GM23338 (cell line): ENCODE results near the gene NTF3. TPM values are rescaled to one million over a fixed set of nuclear protein-coding genes. Genes with fewer than 3 reads are reported as not detected.

ENCODE experiments used
- ATAC-seq: fragments of 200-7000 bp; cut with Tn5 transposase; 3 replicates; pipeline ENCODE4 v1.9.1; 2020
- DNase-seq: peaks from one replicate; pipeline ENCODE4 v3.0.0-alpha.2; 2015; ENCODE audit warnings: low spot score
- H2AFZ ChIP-seq: fragments of 200-600 bp; sonication (generic); 2 replicates; pipeline ENCODE4 v1.8.0; 2016; ENCODE audit warnings: antibody characterized with exemption, mild to moderate bottlenecking, moderate library complexity
- H3F3A ChIP-seq: fragments of 200-600 bp; sonication (generic); replicated peaks from 2 replicates; pipeline ENCODE4 v1.8.0; 2017; ENCODE audit warnings: antibody characterized with exemption, mixed run types, low read depth
- H3K27ac ChIP-seq: fragments of 200-600 bp; sonication (generic); 2 replicates; pipeline ENCODE4 v1.6.1; 2016; ENCODE audit warnings: low read depth
- H3K27me3 ChIP-seq: fragments of 200-600 bp; sonication (generic); 2 replicates; pipeline ENCODE4 v1.8.0; 2016; ENCODE audit warnings: mild to moderate bottlenecking, mixed run types, moderate library complexity; ENCODE audit not compliant: insufficient read depth
- H3K36me3 ChIP-seq: fragments of 200-600 bp; sonication (generic); 2 replicates; pipeline ENCODE4 v1.8.0; 2016; ENCODE audit warnings: mild to moderate bottlenecking; ENCODE audit not compliant: insufficient read depth
- H3K4me1 ChIP-seq: fragments of 200-600 bp; sonication (generic); 2 replicates; pipeline ENCODE4 v1.8.0; 2016; ENCODE audit warnings: mild to moderate bottlenecking, moderate library complexity; ENCODE audit not compliant: insufficient read depth
- H3K4me2 ChIP-seq: fragments of 200-600 bp; sonication (generic); 2 replicates; pipeline ENCODE4 v1.7.1; 2017; ENCODE audit warnings: mixed run types
- H3K4me3 ChIP-seq: fragments of 200-600 bp; sonication (generic); 2 replicates; pipeline ENCODE4 v1.6.1; 2016; ENCODE audit warnings: mixed run types
- H3K79me2 ChIP-seq: fragments of 200-600 bp; sonication (generic); replicated peaks from 2 replicates; pipeline ENCODE4 v1.8.0; 2017; ENCODE audit warnings: mild to moderate bottlenecking; ENCODE audit not compliant: insufficient read depth
- H3K9me2 ChIP-seq: fragments of 200-600 bp; sonication (generic); 2 replicates; pipeline ENCODE4 v1.8.0; 2017; ENCODE audit not compliant: insufficient read depth
- H4K20me1 ChIP-seq: fragments of 200-600 bp; sonication (generic); replicated peaks from 2 replicates; pipeline ENCODE4 v1.8.0; 2017; ENCODE audit warnings: mild to moderate bottlenecking; ENCODE audit not compliant: insufficient read depth
- H3K27ac Mint-ChIP-seq: 2 replicates; pipeline ENCODE4 v1.8.0; 2020; ENCODE audit warnings: inconsistent platforms, mild to moderate bottlenecking, moderate library complexity, mixed read lengths
- H3K27me3 Mint-ChIP-seq: 3 replicates; pipeline ENCODE4 v1.8.0; 2022; ENCODE audit warnings: low read depth, mild to moderate bottlenecking, moderate library complexity, mixed read lengths, inconsistent platforms; ENCODE audit not compliant: insufficient read depth, poor library complexity
- H3K36me3 Mint-ChIP-seq: 3 replicates; pipeline ENCODE4 v1.8.0; 2021; ENCODE audit warnings: low read depth, mild to moderate bottlenecking, inconsistent platforms, moderate library complexity, mixed read lengths
- H3K4me1 Mint-ChIP-seq: 3 replicates; pipeline ENCODE4 v1.8.0; 2020; ENCODE audit warnings: mild to moderate bottlenecking, inconsistent platforms, mixed read lengths
- H3K4me3 Mint-ChIP-seq: 3 replicates; pipeline ENCODE4 v1.8.0; 2021; ENCODE audit warnings: moderate library complexity, mild to moderate bottlenecking, inconsistent platforms, mixed read lengths
- H3K9me3 Mint-ChIP-seq: 3 replicates; pipeline ENCODE4 v1.8.0; 2020; ENCODE audit warnings: moderate library complexity, mild to moderate bottlenecking, inconsistent platforms, mixed read lengths
- CREB1 ChIP-seq: fragments of 250-450 bp; sonication (Bioruptor Pico); IDR thresholded peaks from 2 replicates; pipeline ENCODE4 v1.5.0; 2020; ENCODE audit warnings: low read depth, mild to moderate bottlenecking, moderate library complexity
- EZH2 ChIP-seq: fragments of 200-600 bp; sonication (generic); IDR thresholded peaks from one replicate; pipeline ENCODE4 v1.8.0; 2017; ENCODE audit warnings: antibody characterized with exemption, mild to moderate bottlenecking, low read depth; ENCODE audit not compliant: unreplicated experiment
- EZH2phosphoT487 ChIP-seq: fragments of 200-600 bp; sonication (generic); IDR thresholded peaks from one replicate; pipeline ENCODE4 v1.8.1; 2018; ENCODE audit warnings: antibody characterized with exemption; ENCODE audit not compliant: unreplicated experiment
- JUNB ChIP-seq: IDR thresholded peaks from one replicate; pipeline ENCODE4 v1.6.1; 2016; ENCODE audit warnings: antibody characterized with exemption; ENCODE audit not compliant: unreplicated experiment
- NANOG ChIP-seq: IDR thresholded peaks from 2 replicates; pipeline ENCODE4 v1.6.1; 2016; ENCODE audit warnings: antibody characterized with exemption, borderline replicate concordance
- POLR2AphosphoS5 ChIP-seq: IDR thresholded peaks from 2 replicates; pipeline ENCODE4 v1.6.1; 2016; ENCODE audit warnings: antibody characterized with exemption, low read depth
- STAT1 ChIP-seq: IDR thresholded peaks from one replicate; pipeline ENCODE4 v1.6.1; 2016; ENCODE audit warnings: antibody characterized with exemption; ENCODE audit not compliant: unreplicated experiment
- ZNF114 ChIP-seq: fragments of 250-450 bp; sonication (Bioruptor Pico); IDR thresholded peaks from 2 replicates; pipeline ENCODE4 v1.5.0; 2020; ENCODE audit warnings: mild to moderate bottlenecking, moderate library complexity
- ZNF331 ChIP-seq: fragments of 250-450 bp; sonication (Bioruptor Pico); IDR thresholded peaks from 2 replicates; pipeline ENCODE4 v1.5.0; 2020; ENCODE audit warnings: low read depth, mild to moderate bottlenecking, moderate library complexity
- polyA plus RNA-seq: library from polyadenylated mRNA; unstranded; fragments of >200 nt; fragmentation: Nextera tagmentation; extraction: Ambion mirVana; gene quantifications from 2 replicates; pipeline ENCODE4 v1.2.1, GENCODE V29; 2016
- total RNA-seq: library from RNA; depleted of rRNA; stranded (reverse); fragments of >200 nt; shearing (Covaris generic); gene quantifications from 2 replicates; pipeline ENCODE4 v1.2.3, GENCODE V29; 2014
- TF ChIP-seq, protein P1 (sequence below), 2 experiments: fragments of 200-600 bp in 1 of 2; sonication (generic) in 1 of 2; conservative IDR thresholded peaks; 2 replicates each; pipeline versions ENCODE4 v1.5.1 to v1.6.1; 2016 to 2017; ENCODE audit warnings: antibody characterized with exemption in 2 of 2, low read depth in 2 of 2, mild to moderate bottlenecking in 2 of 2, moderate library complexity in 1 of 2
- TF ChIP-seq, protein P2 (sequence below): fragments of 250-450 bp; sonication (Bioruptor Pico); IDR thresholded peaks from 2 replicates; pipeline ENCODE4 v1.5.0; 2020; ENCODE audit warnings: mild to moderate bottlenecking, moderate library complexity
- TF ChIP-seq, protein P3 (sequence below): IDR thresholded peaks from 2 replicates; pipeline ENCODE4 v1.6.1; 2016; ENCODE audit warnings: antibody characterized with exemption
- TF ChIP-seq, protein P4 (sequence below): IDR thresholded peaks from one replicate; pipeline ENCODE4 v1.6.1; 2018; ENCODE audit warnings: antibody characterized with exemption; ENCODE audit not compliant: unreplicated experiment

The NTF3 gene
- total and polyA plus RNA-seq, 2 experiments from 2014 or later: 1.2 TPM; not detected in 1

DNA sequence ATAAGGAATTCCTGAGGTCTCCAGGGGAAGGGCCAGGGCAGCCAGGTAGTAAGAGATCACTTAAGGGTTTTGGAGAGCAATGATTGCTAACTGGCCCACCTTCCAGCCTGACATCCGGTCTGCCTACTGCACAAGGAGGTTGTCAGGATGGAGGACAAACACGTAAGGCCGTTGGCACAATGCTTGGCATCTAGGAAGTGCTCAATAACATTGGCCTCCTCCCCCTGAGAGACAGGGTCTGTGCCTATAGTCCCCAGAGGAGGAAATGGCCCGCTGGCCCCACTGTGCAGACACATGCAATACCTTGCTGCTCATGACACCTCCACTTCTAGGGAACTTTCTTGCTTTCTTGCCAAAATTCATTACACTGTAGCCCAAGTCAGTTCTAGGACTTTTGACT lies 73.2 kb downstream of the NTF3 start:
- Histone ChIP-seq H4K20me1 (no peaks in the 10 kb centered on the region), H3K36me3 (no peaks in the 10 kb centered on the region), H3K27me3 (no peaks in the 10 kb centered on the region), H3F3A (no peaks in the 10 kb centered on the region), H3K27ac (no peak overlapping the region), H3K4me1 (no peaks in the 10 kb centered on the region), H3K9me2 (peaks cover 8% of the 10 kb centered on the region; the same call in 1 of the 2 replicates), H2AFZ (no peak overlapping the region), H3K79me2 (no peaks in the 10 kb centered on the region), H3K4me3 (no peak overlapping the region), H3K4me2 (no peak overlapping the region)
- no peak overlapping the region for H3K27ac Mint-ChIP-seq
- ATAC-seq (no peak), DNase-seq (no peak)
- TF ChIP-seq STAT1: no peak
- TF ChIP-seq, protein P1, sequence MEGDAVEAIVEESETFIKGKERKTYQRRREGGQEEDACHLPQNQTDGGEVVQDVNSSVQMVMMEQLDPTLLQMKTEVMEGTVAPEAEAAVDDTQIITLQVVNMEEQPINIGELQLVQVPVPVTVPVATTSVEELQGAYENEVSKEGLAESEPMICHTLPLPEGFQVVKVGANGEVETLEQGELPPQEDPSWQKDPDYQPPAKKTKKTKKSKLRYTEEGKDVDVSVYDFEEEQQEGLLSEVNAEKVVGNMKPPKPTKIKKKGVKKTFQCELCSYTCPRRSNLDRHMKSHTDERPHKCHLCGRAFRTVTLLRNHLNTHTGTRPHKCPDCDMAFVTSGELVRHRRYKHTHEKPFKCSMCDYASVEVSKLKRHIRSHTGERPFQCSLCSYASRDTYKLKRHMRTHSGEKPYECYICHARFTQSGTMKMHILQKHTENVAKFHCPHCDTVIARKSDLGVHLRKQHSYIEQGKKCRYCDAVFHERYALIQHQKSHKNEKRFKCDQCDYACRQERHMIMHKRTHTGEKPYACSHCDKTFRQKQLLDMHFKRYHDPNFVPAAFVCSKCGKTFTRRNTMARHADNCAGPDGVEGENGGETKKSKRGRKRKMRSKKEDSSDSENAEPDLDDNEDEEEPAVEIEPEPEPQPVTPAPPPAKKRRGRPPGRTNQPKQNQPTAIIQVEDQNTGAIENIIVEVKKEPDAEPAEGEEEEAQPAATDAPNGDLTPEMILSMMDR (conservative IDR thresholded peaks at IDR 0.05; ENCODE audit: low read depth in 2 of 2): no peak
- no peak for TF ChIP-seq EZH2
- no peak for TF ChIP-seq POLR2AphosphoS5
- TF ChIP-seq EZH2phosphoT487: no peak
- TF ChIP-seq, protein P2, sequence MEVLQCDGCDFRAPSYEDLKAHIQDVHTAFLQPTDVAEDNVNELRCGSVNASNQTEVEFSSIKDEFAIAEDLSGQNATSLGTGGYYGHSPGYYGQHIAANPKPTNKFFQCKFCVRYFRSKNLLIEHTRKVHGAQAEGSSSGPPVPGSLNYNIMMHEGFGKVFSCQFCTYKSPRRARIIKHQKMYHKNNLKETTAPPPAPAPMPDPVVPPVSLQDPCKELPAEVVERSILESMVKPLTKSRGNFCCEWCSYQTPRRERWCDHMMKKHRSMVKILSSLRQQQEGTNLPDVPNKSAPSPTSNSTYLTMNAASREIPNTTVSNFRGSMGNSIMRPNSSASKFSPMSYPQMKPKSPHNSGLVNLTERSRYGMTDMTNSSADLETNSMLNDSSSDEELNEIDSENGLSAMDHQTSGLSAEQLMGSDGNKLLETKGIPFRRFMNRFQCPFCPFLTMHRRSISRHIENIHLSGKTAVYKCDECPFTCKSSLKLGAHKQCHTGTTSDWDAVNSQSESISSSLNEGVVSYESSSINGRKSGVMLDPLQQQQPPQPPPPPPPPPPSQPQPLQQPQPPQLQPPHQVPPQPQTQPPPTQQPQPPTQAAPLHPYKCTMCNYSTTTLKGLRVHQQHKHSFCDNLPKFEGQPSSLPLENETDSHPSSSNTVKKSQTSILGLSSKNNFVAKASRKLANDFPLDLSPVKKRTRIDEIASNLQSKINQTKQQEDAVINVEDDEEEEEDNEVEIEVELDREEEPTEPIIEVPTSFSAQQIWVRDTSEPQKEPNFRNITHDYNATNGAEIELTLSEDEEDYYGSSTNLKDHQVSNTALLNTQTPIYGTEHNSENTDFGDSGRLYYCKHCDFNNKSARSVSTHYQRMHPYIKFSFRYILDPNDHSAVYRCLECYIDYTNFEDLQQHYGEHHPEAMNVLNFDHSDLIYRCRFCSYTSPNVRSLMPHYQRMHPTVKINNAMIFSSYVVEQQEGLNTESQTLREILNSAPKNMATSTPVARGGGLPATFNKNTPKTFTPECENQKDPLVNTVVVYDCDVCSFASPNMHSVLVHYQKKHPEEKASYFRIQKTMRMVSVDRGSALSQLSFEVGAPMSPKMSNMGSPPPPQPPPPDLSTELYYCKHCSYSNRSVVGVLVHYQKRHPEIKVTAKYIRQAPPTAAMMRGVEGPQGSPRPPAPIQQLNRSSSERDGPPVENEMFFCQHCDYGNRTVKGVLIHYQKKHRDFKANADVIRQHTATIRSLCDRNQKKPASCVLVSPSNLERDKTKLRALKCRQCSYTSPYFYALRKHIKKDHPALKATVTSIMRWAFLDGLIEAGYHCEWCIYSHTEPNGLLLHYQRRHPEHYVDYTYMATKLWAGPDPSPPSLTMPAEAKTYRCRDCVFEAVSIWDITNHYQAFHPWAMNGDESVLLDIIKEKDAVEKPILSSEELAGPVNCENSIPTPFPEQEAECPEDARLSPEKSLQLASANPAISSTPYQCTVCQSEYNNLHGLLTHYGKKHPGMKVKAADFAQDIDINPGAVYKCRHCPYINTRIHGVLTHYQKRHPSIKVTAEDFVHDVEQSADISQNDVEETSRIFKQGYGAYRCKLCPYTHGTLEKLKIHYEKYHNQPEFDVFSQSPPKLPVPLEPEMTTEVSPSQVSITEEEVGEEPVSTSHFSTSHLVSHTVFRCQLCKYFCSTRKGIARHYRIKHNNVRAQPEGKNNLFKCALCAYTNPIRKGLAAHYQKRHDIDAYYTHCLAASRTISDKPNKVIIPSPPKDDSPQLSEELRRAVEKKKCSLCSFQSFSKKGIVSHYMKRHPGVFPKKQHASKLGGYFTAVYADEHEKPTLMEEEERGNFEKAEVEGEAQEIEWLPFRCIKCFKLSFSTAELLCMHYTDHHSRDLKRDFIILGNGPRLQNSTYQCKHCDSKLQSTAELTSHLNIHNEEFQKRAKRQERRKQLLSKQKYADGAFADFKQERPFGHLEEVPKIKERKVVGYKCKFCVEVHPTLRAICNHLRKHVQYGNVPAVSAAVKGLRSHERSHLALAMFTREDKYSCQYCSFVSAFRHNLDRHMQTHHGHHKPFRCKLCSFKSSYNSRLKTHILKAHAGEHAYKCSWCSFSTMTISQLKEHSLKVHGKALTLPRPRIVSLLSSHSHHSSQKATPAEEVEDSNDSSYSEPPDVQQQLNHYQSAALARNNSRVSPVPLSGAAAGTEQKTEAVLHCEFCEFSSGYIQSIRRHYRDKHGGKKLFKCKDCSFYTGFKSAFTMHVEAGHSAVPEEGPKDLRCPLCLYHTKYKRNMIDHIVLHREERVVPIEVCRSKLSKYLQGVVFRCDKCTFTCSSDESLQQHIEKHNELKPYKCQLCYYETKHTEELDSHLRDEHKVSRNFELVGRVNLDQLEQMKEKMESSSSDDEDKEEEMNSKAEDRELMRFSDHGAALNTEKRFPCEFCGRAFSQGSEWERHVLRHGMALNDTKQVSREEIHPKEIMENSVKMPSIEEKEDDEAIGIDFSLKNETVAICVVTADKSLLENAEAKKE (CRISPR knock-in tag): no peak
- TF ChIP-seq, protein P3, sequence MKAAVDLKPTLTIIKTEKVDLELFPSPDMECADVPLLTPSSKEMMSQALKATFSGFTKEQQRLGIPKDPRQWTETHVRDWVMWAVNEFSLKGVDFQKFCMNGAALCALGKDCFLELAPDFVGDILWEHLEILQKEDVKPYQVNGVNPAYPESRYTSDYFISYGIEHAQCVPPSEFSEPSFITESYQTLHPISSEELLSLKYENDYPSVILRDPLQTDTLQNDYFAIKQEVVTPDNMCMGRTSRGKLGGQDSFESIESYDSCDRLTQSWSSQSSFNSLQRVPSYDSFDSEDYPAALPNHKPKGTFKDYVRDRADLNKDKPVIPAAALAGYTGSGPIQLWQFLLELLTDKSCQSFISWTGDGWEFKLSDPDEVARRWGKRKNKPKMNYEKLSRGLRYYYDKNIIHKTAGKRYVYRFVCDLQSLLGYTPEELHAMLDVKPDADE: no peak
- TF ChIP-seq CREB1: no peak
- TF ChIP-seq, protein P4, sequence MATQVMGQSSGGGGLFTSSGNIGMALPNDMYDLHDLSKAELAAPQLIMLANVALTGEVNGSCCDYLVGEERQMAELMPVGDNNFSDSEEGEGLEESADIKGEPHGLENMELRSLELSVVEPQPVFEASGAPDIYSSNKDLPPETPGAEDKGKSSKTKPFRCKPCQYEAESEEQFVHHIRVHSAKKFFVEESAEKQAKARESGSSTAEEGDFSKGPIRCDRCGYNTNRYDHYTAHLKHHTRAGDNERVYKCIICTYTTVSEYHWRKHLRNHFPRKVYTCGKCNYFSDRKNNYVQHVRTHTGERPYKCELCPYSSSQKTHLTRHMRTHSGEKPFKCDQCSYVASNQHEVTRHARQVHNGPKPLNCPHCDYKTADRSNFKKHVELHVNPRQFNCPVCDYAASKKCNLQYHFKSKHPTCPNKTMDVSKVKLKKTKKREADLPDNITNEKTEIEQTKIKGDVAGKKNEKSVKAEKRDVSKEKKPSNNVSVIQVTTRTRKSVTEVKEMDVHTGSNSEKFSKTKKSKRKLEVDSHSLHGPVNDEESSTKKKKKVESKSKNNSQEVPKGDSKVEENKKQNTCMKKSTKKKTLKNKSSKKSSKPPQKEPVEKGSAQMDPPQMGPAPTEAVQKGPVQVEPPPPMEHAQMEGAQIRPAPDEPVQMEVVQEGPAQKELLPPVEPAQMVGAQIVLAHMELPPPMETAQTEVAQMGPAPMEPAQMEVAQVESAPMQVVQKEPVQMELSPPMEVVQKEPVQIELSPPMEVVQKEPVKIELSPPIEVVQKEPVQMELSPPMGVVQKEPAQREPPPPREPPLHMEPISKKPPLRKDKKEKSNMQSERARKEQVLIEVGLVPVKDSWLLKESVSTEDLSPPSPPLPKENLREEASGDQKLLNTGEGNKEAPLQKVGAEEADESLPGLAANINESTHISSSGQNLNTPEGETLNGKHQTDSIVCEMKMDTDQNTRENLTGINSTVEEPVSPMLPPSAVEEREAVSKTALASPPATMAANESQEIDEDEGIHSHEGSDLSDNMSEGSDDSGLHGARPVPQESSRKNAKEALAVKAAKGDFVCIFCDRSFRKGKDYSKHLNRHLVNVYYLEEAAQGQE: no peak
- TF ChIP-seq NANOG: no peak
- no peak for TF ChIP-seq ZNF114 (CRISPR knock-in tag)
- TF ChIP-seq JUNB: no peak
- no peak for TF ChIP-seq ZNF331 (CRISPR knock-in tag)
- H3K4me3 Mint-ChIP-seq: no peak overlapping the region
- peaks cover 7% of the 10 kb centered on the region; the same call in 2 of the 3 replicates for H3K4me1 Mint-ChIP-seq
- H3K36me3 Mint-ChIP-seq: no peaks in the 10 kb centered on the region; the same call in 2 of the 3 replicates
- H3K9me3 Mint-ChIP-seq: no peaks in the 10 kb centered on the region
- H3K27me3 Mint-ChIP-seq: peaks cover 8% of the 10 kb centered on the region
